ENCODE data around the gene RBPJ.

The RBPJ gene

GRCh38 chr4:26410385-26411293 lies 89.8 kb downstream of the RBPJ start:
- Histone ChIP-seq H3K23ac (ENCODE audit: low read length) (no peak overlapping the region), H4K5ac (ENCODE audit: low read length) (no peak overlapping the region), H2BK120ac (ENCODE audit: low read depth, low read length) (no peak overlapping the region), H3K4me3 (ENCODE audit: low read length) (no peak overlapping the region), H2BK15ac (replicated peaks; ENCODE audit: low read depth) (no peak overlapping the region), H3K18ac (ENCODE audit: low read length) (no peak overlapping the region), H4K8ac (ENCODE audit: low read depth, low read length) (no peak overlapping the region), H3K27me3 (ENCODE audit: insufficient read depth, low read length, poor library complexity) (no peaks in the 10 kb centered on the region), H3K79me1 (ENCODE audit: low read length) (peaks cover 2% of the 10 kb centered on the region), H3K56ac (ENCODE audit: low read length) (no peak overlapping the region), H3K36me3 (ENCODE audit: control insufficient read depth, insufficient read depth, low read length) (peaks cover 2% of the 10 kb centered on the region), H3K4ac (ENCODE audit: low read depth, low read length) (no peak overlapping the region), H3K27ac (ENCODE audit: low read depth, low read length) (no peak overlapping the region), H3K9ac (ENCODE audit: low read length) (no peak overlapping the region), H3K4me2 (ENCODE audit: low read length) (no peak overlapping the region), H2AK5ac (ENCODE audit: low read length) (no peak overlapping the region), H2BK5ac (ENCODE audit: low read length) (no peak overlapping the region), H3K4me1 (ENCODE audit: control insufficient read depth, low read depth, low read length) (no peaks in the 10 kb centered on the region), H3K79me2 (ENCODE audit: control insufficient read depth, insufficient read depth, low read length) (peaks cover 2% of the 10 kb centered on the region)
- peak; percentile 62 for DNase-seq
- WGBS (ENCODE audit: extremely low coverage, insufficient coverage, low lambda C conversion rate): no CpG with 5 or more reads among the region's 2 CpGs

GRCh38 chr4:26412381-26413372 lies 91.9 kb downstream of the RBPJ start:
- Histone ChIP-seq H3K36me3 (ENCODE audit: control insufficient read depth, insufficient read depth, low read length) (no peaks in the 10 kb centered on the region), H3K27ac (ENCODE audit: low read depth, low read length) (no peak overlapping the region)

GRCh38 chr4:26413582-26413981 lies 92.8 kb downstream of the RBPJ start:
- DNase-seq: no peak
- no peak overlapping the region for H3K4me2 ChIP-seq (ENCODE audit: low read length)
- H2BK5ac ChIP-seq (ENCODE audit: low read length): no peak overlapping the region
- no peak overlapping the region for H2BK120ac ChIP-seq (ENCODE audit: low read depth, low read length)
- H4K5ac ChIP-seq (ENCODE audit: low read length): no peak overlapping the region
- H3K18ac ChIP-seq (ENCODE audit: low read length): no peak overlapping the region
- H3K79me2 ChIP-seq (ENCODE audit: control insufficient read depth, insufficient read depth, low read length): peaks cover 2% of the 10 kb centered on the region
- H3K4ac ChIP-seq (ENCODE audit: low read depth, low read length): no peak overlapping the region
- H3K4me3 ChIP-seq (ENCODE audit: low read length): no peak overlapping the region
- no peaks in the 10 kb centered on the region for H3K27me3 ChIP-seq (ENCODE audit: insufficient read depth, low read length, poor library complexity)
- H3K36me3 ChIP-seq (ENCODE audit: control insufficient read depth, insufficient read depth, low read length): no peaks in the 10 kb centered on the region
- H3K27ac ChIP-seq (ENCODE audit: low read depth, low read length): no peak overlapping the region
- H3K79me1 ChIP-seq (ENCODE audit: low read length): peaks cover 2% of the 10 kb centered on the region
- no peak overlapping the region for H3K23ac ChIP-seq (ENCODE audit: low read length)
- H3K4me1 ChIP-seq (ENCODE audit: control insufficient read depth, low read depth, low read length): no peaks in the 10 kb centered on the region
- no peak overlapping the region for H3K56ac ChIP-seq (ENCODE audit: low read length)
- no CpG with 5 or more reads among the region's 3 CpGs for WGBS (ENCODE audit: extremely low coverage, insufficient coverage, low lambda C conversion rate)
- H4K8ac ChIP-seq (ENCODE audit: low read depth, low read length): no peak overlapping the region
- H3K9ac ChIP-seq (ENCODE audit: low read length): no peak overlapping the region
- H2AK5ac ChIP-seq (ENCODE audit: low read length): no peak overlapping the region
- H2BK15ac ChIP-seq (replicated peaks; ENCODE audit: low read depth): no peak overlapping the region

More at GRCh38 chr4:26412381-26413372, 91.9 kb downstream of the RBPJ start:
- H4K5ac ChIP-seq (ENCODE audit: low read length): no peak overlapping the region
- H4K8ac ChIP-seq (ENCODE audit: low read depth, low read length): no peak overlapping the region
- H3K79me2 ChIP-seq (ENCODE audit: control insufficient read depth, insufficient read depth, low read length): peaks cover 2% of the 10 kb centered on the region
- no CpG with 5 or more reads among the region's 7 CpGs for WGBS (ENCODE audit: extremely low coverage, insufficient coverage, low lambda C conversion rate)
- no peak overlapping the region for H3K23ac ChIP-seq (ENCODE audit: low read length)
- peaks cover 2% of the 10 kb centered on the region for H3K79me1 ChIP-seq (ENCODE audit: low read length)
- H2BK15ac ChIP-seq (replicated peaks; ENCODE audit: low read depth): no peak overlapping the region
- H3K4me3 ChIP-seq (ENCODE audit: low read length): no peak overlapping the region
- no peaks in the 10 kb centered on the region for H3K27me3 ChIP-seq (ENCODE audit: insufficient read depth, low read length, poor library complexity)
- H3K9ac ChIP-seq (ENCODE audit: low read length): no peak overlapping the region
- H3K18ac ChIP-seq (ENCODE audit: low read length): no peak overlapping the region
- H2AK5ac ChIP-seq (ENCODE audit: low read length): no peak overlapping the region
- H2BK5ac ChIP-seq (ENCODE audit: low read length): no peak overlapping the region
- no peak overlapping the region for H3K4me2 ChIP-seq (ENCODE audit: low read length)
- no peak overlapping the region for H3K4ac ChIP-seq (ENCODE audit: low read depth, low read length)
- H3K56ac ChIP-seq (ENCODE audit: low read length): no peak overlapping the region
- H3K4me1 ChIP-seq (ENCODE audit: control insufficient read depth, low read depth, low read length): no peaks in the 10 kb centered on the region
- no peak overlapping the region for H2BK120ac ChIP-seq (ENCODE audit: low read depth, low read length)
- no peak for DNase-seq

GRCh38 chr4:26418107-26418506 lies 97.3 kb downstream of the RBPJ start:
- no peaks in the 10 kb centered on the region for H3K36me3 ChIP-seq (ENCODE audit: control insufficient read depth, insufficient read depth, low read length)

GRCh38 chr4:26418850-26419249 lies 98.0 kb downstream of the RBPJ start:
- Histone ChIP-seq H3K23ac (ENCODE audit: low read length) (no peak overlapping the region), H3K4ac (ENCODE audit: low read depth, low read length) (no peak overlapping the region), H3K36me3 (ENCODE audit: control insufficient read depth, insufficient read depth, low read length) (no peaks in the 10 kb centered on the region), H3K4me2 (ENCODE audit: low read length) (no peak overlapping the region), H3K79me1 (ENCODE audit: low read length) (peaks cover 3% of the 10 kb centered on the region), H4K8ac (ENCODE audit: low read depth, low read length) (no peak overlapping the region), H3K9ac (ENCODE audit: low read length) (no peak overlapping the region), H3K4me1 (ENCODE audit: control insufficient read depth, low read depth, low read length) (no peaks in the 10 kb centered on the region), H3K27ac (ENCODE audit: low read depth, low read length) (no peak overlapping the region), H3K56ac (ENCODE audit: low read length) (no peak overlapping the region), H3K27me3 (ENCODE audit: insufficient read depth, low read length, poor library complexity) (no peaks in the 10 kb centered on the region), H4K5ac (ENCODE audit: low read length) (no peak overlapping the region), H3K18ac (ENCODE audit: low read length) (no peak overlapping the region), H2BK15ac (replicated peaks; ENCODE audit: low read depth) (no peak overlapping the region), H3K4me3 (ENCODE audit: low read length) (no peak overlapping the region), H3K79me2 (ENCODE audit: control insufficient read depth, insufficient read depth, low read length) (no peaks in the 10 kb centered on the region), H2BK120ac (ENCODE audit: low read depth, low read length) (no peak overlapping the region), H2BK5ac (ENCODE audit: low read length) (no peak overlapping the region), H2AK5ac (ENCODE audit: low read length) (no peak overlapping the region)
- no peak for DNase-seq
- no CpG with 5 or more reads among the region's 9 CpGs for WGBS (ENCODE audit: extremely low coverage, insufficient coverage, low lambda C conversion rate)

More at GRCh38 chr4:26418107-26418506, 97.3 kb downstream of the RBPJ start:
- Histone ChIP-seq H3K9ac (ENCODE audit: low read length) (no peak overlapping the region), H3K79me2 (ENCODE audit: control insufficient read depth, insufficient read depth, low read length) (no peaks in the 10 kb centered on the region), H3K27ac (ENCODE audit: low read depth, low read length) (no peak overlapping the region), H3K56ac (ENCODE audit: low read length) (no peak overlapping the region), H2AK5ac (ENCODE audit: low read length) (no peak overlapping the region), H4K5ac (ENCODE audit: low read length) (no peak overlapping the region), H3K4me2 (ENCODE audit: low read length) (no peak overlapping the region), H3K4me3 (ENCODE audit: low read length) (no peak overlapping the region), H3K18ac (ENCODE audit: low read length) (no peak overlapping the region), H3K4me1 (ENCODE audit: control insufficient read depth, low read depth, low read length) (no peaks in the 10 kb centered on the region), H3K27me3 (ENCODE audit: insufficient read depth, low read length, poor library complexity) (no peaks in the 10 kb centered on the region), H3K79me1 (ENCODE audit: low read length) (peaks cover 3% of the 10 kb centered on the region), H2BK120ac (ENCODE audit: low read depth, low read length) (no peak overlapping the region), H2BK5ac (ENCODE audit: low read length) (no peak overlapping the region), H4K8ac (ENCODE audit: low read depth, low read length) (no peak overlapping the region), H3K23ac (ENCODE audit: low read length) (no peak overlapping the region), H2BK15ac (replicated peaks; ENCODE audit: low read depth) (no peak overlapping the region), H3K4ac (ENCODE audit: low read depth, low read length) (no peak overlapping the region)
- DNase-seq: no peak
- no CpG with 5 or more reads among the region's 1 CpG for WGBS (ENCODE audit: extremely low coverage, insufficient coverage, low lambda C conversion rate)
